GM12878 (cell line): ENCODE measurements around the gene ASCC1. TPM values are rescaled to one million over a fixed set of nuclear protein-coding genes. Genes with fewer than 3 reads are reported as not detected.

Experiments
- ATAC-seq: fragments of 200-7000 bp; cut with Tn5 transposase; 3 replicates; pipeline ENCODE4 v1.9.1; 2020; ENCODE audit warnings: mild to moderate bottlenecking, moderate library complexity
- BruUV-seq: library from RNA; stranded (reverse); fragments of 400-500 nt; replicated peaks from 2 replicates; lab custom pipeline; 2021; lab: Mats Ljungman, UMichigan
- CTCF ChIA-PET: fragments of 300-600 bp; sonication (Branson Sonifier 250); formaldehyde crosslinking; extraction: SDS; loops from one replicate; lab custom pipeline; 2021; ENCODE audit warnings: inconsistent platforms; lab: Yijun Ruan, JAX
- POLR2A ChIA-PET: fragments of 350-600 bp; formaldehyde crosslinking; extraction: SDS; loops from one replicate; lab custom pipeline; 2021; ENCODE audit warnings: inconsistent platforms; lab: Charles Lee
- RAD21 ChIA-PET: fragments of 300-600 bp; sonication (Branson Sonifier 250); formaldehyde crosslinking; loops from one replicate; lab custom pipeline; 2023; ENCODE audit warnings: antibody characterized with exemption; ENCODE audit not compliant: unreplicated experiment; lab: Charles Lee
- SMC1A ChIA-PET: fragments of 300-600 bp; sonication (Branson Sonifier 250); formaldehyde crosslinking; loops from one replicate; lab custom pipeline; 2023; ENCODE audit not compliant: unreplicated experiment, uncharacterized antibody; lab: Charles Lee
- DNase-seq: peaks from one replicate; pipeline ENCODE4 v3.0.0-alpha.2; 2011; ENCODE audit warnings: low read depth, low spot score
- FAIRE-seq: peaks from 3 replicates; lab custom pipeline; 2011; peaks lifted over from hg19 to GRCh38; lab: Jason Lieb, UNC
- H2AFZ ChIP-seq: 2 replicates; pipeline ENCODE4 v1.6.0; 2011; ENCODE audit warnings: low read depth, low read length, control low read depth; ENCODE audit not compliant: control insufficient read depth
- H3K27ac ChIP-seq: 2 replicates; pipeline ENCODE4 v1.5.1; 2011; ENCODE audit warnings: control low read depth; ENCODE audit not compliant: control insufficient read depth, insufficient read depth
- H3K27me3 ChIP-seq, 2 experiments: replicated peaks in 1 of 2; 2 replicates each; pipeline versions ENCODE4 v1.6.0 to v1.6.1; 2011; ENCODE audit warnings: low read length in 1 of 2; ENCODE audit not compliant: control insufficient read depth in 2 of 2, insufficient read depth in 2 of 2
- H3K36me3 ChIP-seq, 2 experiments: 2 replicates each; pipeline ENCODE4 v1.5.1; 2011; ENCODE audit warnings: low read length in 1 of 2; ENCODE audit not compliant: control insufficient read depth in 2 of 2, insufficient read depth in 2 of 2
- H3K4me1 ChIP-seq: 2 replicates; pipeline ENCODE4 v1.6.1; 2011; ENCODE audit warnings: mild to moderate bottlenecking, low read length, moderate library complexity, mixed read lengths; ENCODE audit not compliant: control insufficient read depth, insufficient read depth
- H3K4me2 ChIP-seq: 2 replicates; pipeline ENCODE4 v1.6.0; 2011; ENCODE audit warnings: control low read depth; ENCODE audit not compliant: control insufficient read depth, insufficient read depth
- H3K4me3 ChIP-seq: fragments of 200-600 bp; sonication (generic); 2 replicates; pipeline ENCODE4 v1.5.1; 2016
- H3K79me2 ChIP-seq: 2 replicates; pipeline ENCODE4 v1.6.0; 2011; ENCODE audit warnings: low read length; ENCODE audit not compliant: control insufficient read depth, insufficient read depth
- H3K9ac ChIP-seq: 2 replicates; pipeline ENCODE4 v1.8.0; 2011; ENCODE audit warnings: low read length, control low read depth, mixed read lengths; ENCODE audit not compliant: control insufficient read depth, insufficient read depth
- H3K9me3 ChIP-seq: replicated peaks from 3 replicates; pipeline ENCODE4 v1.5.1; 2011; ENCODE audit warnings: mild to moderate bottlenecking, low read length; ENCODE audit not compliant: control insufficient read depth, insufficient read depth
- H4K20me1 ChIP-seq: 2 replicates; pipeline ENCODE4 v1.6.0; 2011; ENCODE audit not compliant: control insufficient read depth, insufficient read depth
- ASH2L ChIP-seq: fragments of 300-600, 200-600 bp; sonication (generic); IDR thresholded peaks from 2 replicates; pipeline ENCODE4 v1.6.1; 2017; ENCODE audit warnings: low read depth, mild to moderate bottlenecking, borderline replicate concordance
- BMI1 ChIP-seq: fragments of 450-650 bp; IDR thresholded peaks from 2 replicates; pipeline ENCODE4 v1.6.1; 2016; ENCODE audit warnings: mild to moderate bottlenecking, moderate library complexity, borderline replicate concordance
- MEF2A ChIP-seq: IDR thresholded peaks from 2 replicates; pipeline ENCODE4 v1.6.1; 2011; ENCODE audit warnings: low read depth, mild to moderate bottlenecking, low read length, moderate library complexity; ENCODE audit not compliant: insufficient read depth
- MTA3 ChIP-seq: IDR thresholded peaks from 2 replicates; pipeline ENCODE4 v1.6.1; 2012; ENCODE audit warnings: low read length, inconsistent platforms, borderline replicate concordance
- WGBS: methylation state at CpG from one replicate; pipeline ENCODE4 v1.1.6; 2016; ENCODE audit warnings: low lambda C conversion rate; ENCODE audit not compliant: insufficient replicate concordance, insufficient coverage; ENCODE audit errors: missing lambda C conversion rate; 5-methylcytosine and 5-hydroxymethylcytosine counted together
- in situ Hi-C: fragments of 300-500 bp; cut with MboI; formaldehyde crosslinking; loops from 9 replicates; pipeline ENCODE4 v1.14.3; 2018; ENCODE audit warnings: mixed read lengths
- intact Hi-C: fragments of 100-400 bp; cut with micrococcal nuclease; formaldehyde crosslinking; loops from one replicate; pipeline ENCODE4 v1.14.2; 2022; ENCODE audit not compliant: unreplicated experiment
- polyA plus RNA-seq, 11 experiments: library from polyadenylated mRNA; depleted of rRNA in 4 of 11; unstranded in 6 of 11; stranded (reverse) in 5 of 11; fragments of >200 nt; fragmentation: Nextera tagmentation in 4 of 11; fragmentation: Illumina TruSeq in 1 of 11; extraction: Ambion mirVana in 4 of 11; extraction: Trizol in 1 of 11; gene quantifications; 1 replicate in 1 of 11; 2 replicates in 10 of 11; pipeline versions ENCODE4 v1.2.1 to v1.2.3, GENCODE V29; 2011 to 2016; ENCODE audit warnings: inconsistent platforms in 2 of 11, missing spikeins in 2 of 11, low read depth in 1 of 11
- total RNA-seq, 4 experiments: library from RNA; depleted of rRNA in 3 of 4; stranded (reverse); fragments of >200 nt in 3 of 4; fragmentation: Illumina TruSeq in 1 of 4; extraction: Trizol in 1 of 4; gene quantifications; 2 replicates each; pipeline versions ENCODE4 v1.2.1 to v1.2.3, GENCODE V29; 2013 to 2021
- TF ChIP-seq, protein P1 (sequence below): fragments of 150-350 bp; IDR thresholded peaks from 2 replicates; pipeline ENCODE4 v1.6.1; 2016; ENCODE audit warnings: low read depth, low read length

ASCC1 gene
- total and polyA plus RNA-seq, 10 of the 15 experiments (the other 5 are each of a cell fraction or from before 2014, with no cell fraction given), result 23.3 to 80.6 (median 42.8) TPM

DNA sequence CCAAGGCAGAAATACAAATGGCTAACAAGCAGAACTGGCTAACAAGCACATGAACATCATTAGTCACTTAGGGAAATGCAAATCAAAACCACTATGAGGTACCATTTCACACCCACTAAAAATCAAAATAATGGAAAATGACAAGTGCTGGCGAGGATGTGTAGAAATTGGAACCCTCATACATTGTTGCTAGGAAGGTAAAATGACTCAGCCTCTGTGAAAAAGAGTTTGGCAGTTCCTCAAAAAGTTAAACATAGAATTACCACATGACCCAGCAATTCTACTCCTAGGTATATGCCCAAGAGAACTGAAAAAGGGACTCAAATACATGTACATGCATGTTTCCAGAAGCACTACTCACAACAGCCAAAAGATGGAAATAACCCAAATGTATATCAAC, 53.1 kb downstream of the ASCC1 start (continued):
- TF ChIP-seq MEF2A, result 0 out of 2 replicates have a peak, but pooled peaks have one; percentile 7

DNA sequence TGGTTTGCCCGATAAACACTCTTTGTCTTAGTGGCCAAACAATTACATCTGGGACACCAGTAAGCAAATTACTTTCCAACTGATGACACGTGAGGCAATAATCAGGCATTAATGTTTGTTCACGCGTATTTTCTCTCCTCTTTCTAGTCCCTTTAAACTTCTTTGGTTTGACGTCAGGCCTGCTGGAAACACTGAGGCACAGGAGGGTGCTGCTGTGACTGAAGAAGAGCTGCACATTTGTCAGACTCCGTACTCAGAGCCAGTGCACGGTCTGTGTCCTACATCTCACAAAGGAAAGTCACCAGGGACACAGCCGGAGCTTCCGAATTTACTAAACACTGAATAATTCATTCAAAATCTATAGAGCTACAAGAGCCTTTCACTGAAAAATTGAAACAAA, 57.9 kb downstream of the ASCC1 start:
- H3K9ac ChIP-seq, result no peak overlapping the region
- TF ChIP-seq ASH2L (no peak), MTA3 (no peak), BMI1 (no peak)
- TF ChIP-seq, protein P1, sequence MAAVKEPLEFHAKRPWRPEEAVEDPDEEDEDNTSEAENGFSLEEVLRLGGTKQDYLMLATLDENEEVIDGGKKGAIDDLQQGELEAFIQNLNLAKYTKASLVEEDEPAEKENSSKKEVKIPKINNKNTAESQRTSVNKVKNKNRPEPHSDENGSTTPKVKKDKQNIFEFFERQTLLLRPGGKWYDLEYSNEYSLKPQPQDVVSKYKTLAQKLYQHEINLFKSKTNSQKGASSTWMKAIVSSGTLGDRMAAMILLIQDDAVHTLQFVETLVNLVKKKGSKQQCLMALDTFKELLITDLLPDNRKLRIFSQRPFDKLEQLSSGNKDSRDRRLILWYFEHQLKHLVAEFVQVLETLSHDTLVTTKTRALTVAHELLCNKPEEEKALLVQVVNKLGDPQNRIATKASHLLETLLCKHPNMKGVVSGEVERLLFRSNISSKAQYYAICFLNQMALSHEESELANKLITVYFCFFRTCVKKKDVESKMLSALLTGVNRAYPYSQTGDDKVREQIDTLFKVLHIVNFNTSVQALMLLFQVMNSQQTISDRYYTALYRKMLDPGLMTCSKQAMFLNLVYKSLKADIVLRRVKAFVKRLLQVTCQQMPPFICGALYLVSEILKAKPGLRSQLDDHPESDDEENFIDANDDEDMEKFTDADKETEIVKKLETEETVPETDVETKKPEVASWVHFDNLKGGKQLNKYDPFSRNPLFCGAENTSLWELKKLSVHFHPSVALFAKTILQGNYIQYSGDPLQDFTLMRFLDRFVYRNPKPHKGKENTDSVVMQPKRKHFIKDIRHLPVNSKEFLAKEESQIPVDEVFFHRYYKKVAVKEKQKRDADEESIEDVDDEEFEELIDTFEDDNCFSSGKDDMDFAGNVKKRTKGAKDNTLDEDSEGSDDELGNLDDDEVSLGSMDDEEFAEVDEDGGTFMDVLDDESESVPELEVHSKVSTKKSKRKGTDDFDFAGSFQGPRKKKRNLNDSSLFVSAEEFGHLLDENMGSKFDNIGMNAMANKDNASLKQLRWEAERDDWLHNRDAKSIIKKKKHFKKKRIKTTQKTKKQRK, result no peak
- ChIA-PET POLR2A (no interaction called here), CTCF (interaction anchor here (1.0 to 1.2 kb wide), 2 partner anchors 12 to 179 kb away, joined by 3 to 4 read pairs; no protein-coding TSS in a partner anchor), SMC1A (interaction anchor here (0.8 to 1.9 kb wide), 3 partner anchors 17 to 61 kb away, joined by 3 to 5 read pairs (median 4); no protein-coding TSS in a partner anchor), RAD21 (no interaction called here)
- no peaks in the 10 kb centered on the region for H3K79me2 ChIP-seq
- H4K20me1 ChIP-seq, result no peaks in the 10 kb centered on the region
- BruUV-seq, result no TSS peak
- no peaks in the 10 kb centered on the region for H3K27me3 ChIP-seq
- 96% methylated on average over 9 of the region's 9 CpGs for WGBS
- peaks cover 7% of the 10 kb centered on the region for H3K4me1 ChIP-seq
- no peak overlapping the region for H3K27ac ChIP-seq
- ATAC-seq (no peak), DNase-seq (no peak), FAIRE-seq (no peak)
- H2AFZ ChIP-seq, result no peak overlapping the region
- no peak overlapping the region for H3K4me2 ChIP-seq
- in situ Hi-C loops, result no loop called here
- H3K9me3 ChIP-seq, result no peaks in the 10 kb centered on the region
- H3K4me3 ChIP-seq, result no peak overlapping the region
- H3K36me3 ChIP-seq, result peaks cover 0 to 5% of the 10 kb centered on the region in 2 experiments; a peak in 2 of 4 replicates
- intact Hi-C loops, result no loop called here
